GM21825 (cell line): Measurements from ENCODE around the gene PCDHB4.
"Not testable (repeated sequence)": the region's sequence is repeated elsewhere in the genome, so short reads cannot be mapped to it uniquely, and the experiment has no call there.

Source experiments
- ATAC-seq: cut with Tn5 transposase; IDR thresholded peaks from one replicate; pipeline ENCODE4 v1.9.1; 2021; ENCODE audit warnings: mild to moderate bottlenecking, moderate library complexity; ENCODE audit not compliant: unreplicated experiment

The PCDHB4 gene

GRCh38 chr5:141149812-141150211 lies 28.2 kb downstream of the PCDHB4 start, which contains the start of gene PCDHB6:
Gene PCDHB6 (plus strand): TSS chr5:141150057. CDS start chr5:141150258, 201 bp downstream.
- ATAC-seq, result no peak

- ATAC-seq, result no peak
Observed at GRCh38 chr5:141150224-141150992, 28.8 kb downstream of the PCDHB4 start.

- no peak for ATAC-seq
Observed at GRCh38 chr5:141150993-141151325, 29.3 kb downstream of the PCDHB4 start.

GRCh38 chr5:141151632-141152031 lies 30.0 kb downstream of the PCDHB4 start:
- ATAC-seq, result not testable (repeated sequence)

- ATAC-seq, result not testable (repeated sequence)
Observed at GRCh38 chr5:141152096-141152495, 30.5 kb downstream of the PCDHB4 start.

GRCh38 chr5:141155540-141156374 lies 34.1 kb downstream of the PCDHB4 start:
- ATAC-seq, result no peak

GRCh38 chr5:141157356-141157755 lies 35.7 kb downstream of the PCDHB4 start:
- not testable (repeated sequence) for ATAC-seq

GRCh38 chr5:141157901-141158300 lies 36.3 kb downstream of the PCDHB4 start:
- not testable (repeated sequence) for ATAC-seq

GRCh38 chr5:141172381-141173204 lies 51.0 kb downstream of the PCDHB4 start, which contains the start of gene PCDHB7:
Gene PCDHB7 (plus strand): TSS chr5:141172644. CDS start chr5:141172836, 192 bp downstream.
- no peak for ATAC-seq

- not testable (repeated sequence) for ATAC-seq
Observed at GRCh38 chr5:141174291-141175104, 52.9 kb downstream of the PCDHB4 start.
